ENCODE measurements around the gene SURF2. TPM values are rescaled to one million over a fixed set of nuclear protein-coding genes. Genes with fewer than 3 reads are reported as not detected.
"Not testable (repeated sequence)": the region's sequence is repeated elsewhere in the genome, so short reads cannot be mapped to it uniquely, and the experiment has no call there.

Gene SURF2
- total and polyA plus RNA-seq, 2 donors (not counting 3 experiments of a cell fraction or from before 2014, with no cell fraction given): 10.6 to 14.2 TPM

DNA sequence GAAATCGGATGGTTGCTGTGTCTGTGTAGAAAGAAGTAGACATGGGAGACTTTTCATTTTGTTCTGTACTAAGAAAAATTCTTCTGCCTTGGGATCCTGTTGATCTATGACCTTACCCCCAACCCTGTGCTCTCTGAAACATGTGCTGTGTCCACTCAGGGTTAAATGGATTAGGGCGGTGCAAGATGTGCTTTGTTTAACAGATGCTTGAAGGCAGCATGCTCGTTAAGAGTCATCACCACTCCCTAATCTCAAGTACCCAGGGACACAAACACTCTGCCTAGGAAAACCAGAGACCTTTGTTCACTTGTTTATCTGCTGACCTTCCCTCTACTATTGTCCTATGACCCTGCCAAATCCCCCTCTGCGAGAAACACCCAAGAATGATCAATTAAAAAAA, 35.1 kb downstream of the SURF2 start:
- BruUV-seq (replicated peaks); H3K9me3 ChIP-seq (replicated peaks; ENCODE audit: control insufficient read depth, insufficient read depth, low read length); H3K27ac ChIP-seq (ENCODE audit: insufficient read depth, low read depth, low read length); POLR2A ChIA-PET; H3K4me3 ChIP-seq (replicated peaks in 1 of 3; ENCODE audit: insufficient read depth in 1 of 3, low read depth in 1 of 3, low read length in 3 of 3); DNase-seq (ENCODE audit: low read depth, low spot score); H3K36me3 ChIP-seq (ENCODE audit: control insufficient read depth in 2 of 2, extremely low read depth in 1 of 2, insufficient read depth in 2 of 2, low read length in 2 of 2); H4K20me1 ChIP-seq (replicated peaks; ENCODE audit: control insufficient read depth, extremely low read depth, insufficient read depth, low read length); H3K9me1 ChIP-seq (replicated peaks; ENCODE audit: control insufficient read depth, extremely low read depth, insufficient read depth, low read length); H3K4me1 ChIP-seq (ENCODE audit: control insufficient read depth, extremely low read depth, insufficient read depth, low read length); H2AFZ ChIP-seq (ENCODE audit: low read depth, low read length); CTCF ChIA-PET; H3K79me2 ChIP-seq (ENCODE audit: control insufficient read depth, insufficient read depth, low read length); H3K4me2 ChIP-seq (ENCODE audit: insufficient read depth, low read length); H3K27me3 ChIP-seq (ENCODE audit: control insufficient read depth in 2 of 2, insufficient read depth in 2 of 2, low read length in 2 of 2); FAIRE-seq; intact Hi-C loops (cut with micrococcal nuclease); dilution Hi-C loops (cut with MboI; ENCODE audit: extremely low pct_ligation_motif_present, low sequenced_read_pairs); H3K9ac ChIP-seq (replicated peaks; ENCODE audit: extremely low read depth, insufficient read depth, low read length): not testable (repeated sequence)

DNA sequence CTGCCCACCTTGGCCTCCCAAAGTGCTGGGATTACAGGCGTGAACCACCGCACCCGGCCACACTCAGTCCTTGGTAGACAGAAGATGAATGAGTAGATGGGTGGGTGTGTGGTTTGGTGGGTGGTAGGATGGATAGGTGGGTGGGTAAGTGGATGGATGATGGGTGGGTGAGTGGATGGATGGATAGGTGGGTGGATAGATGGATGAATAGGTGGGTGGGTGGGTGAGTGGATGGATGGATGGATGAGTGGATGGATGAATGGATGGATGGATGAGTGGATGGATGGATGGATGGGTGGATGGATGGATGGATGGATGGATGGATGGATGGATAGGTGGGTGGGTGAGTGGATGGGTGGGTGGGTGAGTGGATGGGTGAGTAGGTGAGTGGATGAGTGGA, 36.0 kb downstream of the SURF2 start:
- CTCF ChIA-PET; H4K20me1 ChIP-seq (replicated peaks; ENCODE audit: control insufficient read depth, extremely low read depth, insufficient read depth, low read length); DNase-seq (ENCODE audit: low read depth, low spot score); H3K4me1 ChIP-seq (ENCODE audit: control insufficient read depth, extremely low read depth, insufficient read depth, low read length); H3K27ac ChIP-seq (ENCODE audit: insufficient read depth, low read depth, low read length); H3K9me3 ChIP-seq (replicated peaks; ENCODE audit: control insufficient read depth, insufficient read depth, low read length); POLR2A ChIA-PET; FAIRE-seq; H3K9ac ChIP-seq (replicated peaks; ENCODE audit: extremely low read depth, insufficient read depth, low read length); dilution Hi-C loops (cut with MboI; ENCODE audit: extremely low pct_ligation_motif_present, low sequenced_read_pairs); H3K27me3 ChIP-seq (ENCODE audit: control insufficient read depth in 2 of 2, insufficient read depth in 2 of 2, low read length in 2 of 2); H3K9me1 ChIP-seq (replicated peaks; ENCODE audit: control insufficient read depth, extremely low read depth, insufficient read depth, low read length); intact Hi-C loops (cut with micrococcal nuclease); H2AFZ ChIP-seq (ENCODE audit: low read depth, low read length); H3K79me2 ChIP-seq (ENCODE audit: control insufficient read depth, insufficient read depth, low read length); H3K36me3 ChIP-seq (ENCODE audit: control insufficient read depth in 2 of 2, extremely low read depth in 1 of 2, insufficient read depth in 2 of 2, low read length in 2 of 2); H3K4me3 ChIP-seq (replicated peaks in 1 of 3; ENCODE audit: insufficient read depth in 1 of 3, low read depth in 1 of 3, low read length in 3 of 3); BruUV-seq (replicated peaks); H3K4me2 ChIP-seq (ENCODE audit: insufficient read depth, low read length): not testable (repeated sequence)

GRCh38 chr9:133393399-133393798, 37.0 kb downstream of the SURF2 start:
- Histone ChIP-seq H3K79me2 (ENCODE audit: control insufficient read depth, insufficient read depth, low read length) (no peaks in the 10 kb centered on the region), H3K4me1 (ENCODE audit: control insufficient read depth, extremely low read depth, insufficient read depth, low read length) (no peaks in the 10 kb centered on the region), H2AFZ (ENCODE audit: low read depth, low read length) (no peak overlapping the region), H4K20me1 (replicated peaks; ENCODE audit: control insufficient read depth, extremely low read depth, insufficient read depth, low read length) (no peaks in the 10 kb centered on the region), H3K4me3 (replicated peaks in 1 of 3; ENCODE audit: insufficient read depth in 1 of 3, low read depth in 1 of 3, low read length in 3 of 3) (no peak overlapping the region), H3K27ac (ENCODE audit: insufficient read depth, low read depth, low read length) (no peak overlapping the region), H3K4me2 (ENCODE audit: insufficient read depth, low read length) (no peak overlapping the region), H3K27me3 (ENCODE audit: control insufficient read depth in 2 of 2, insufficient read depth in 2 of 2, low read length in 2 of 2) (peaks cover 0 to 3% of the 10 kb centered on the region in 2 experiments), H3K9ac (replicated peaks; ENCODE audit: extremely low read depth, insufficient read depth, low read length) (no peak overlapping the region), H3K36me3 (ENCODE audit: control insufficient read depth in 2 of 2, extremely low read depth in 1 of 2, insufficient read depth in 2 of 2, low read length in 2 of 2) (no peaks in the 10 kb centered on the region), H3K9me3 (replicated peaks; ENCODE audit: control insufficient read depth, insufficient read depth, low read length) (no peaks in the 10 kb centered on the region), H3K9me1 (replicated peaks; ENCODE audit: control insufficient read depth, extremely low read depth, insufficient read depth, low read length) (no peaks in the 10 kb centered on the region)
- DNase-seq (ENCODE audit: low read depth, low spot score) (no peak), FAIRE-seq (no peak)
- no peak for TF ChIP-seq POLR2AphosphoS5 (IDR thresholded peaks at IDR 0.05; ENCODE audit: insufficient read depth, low read depth, low read length)
- no peak for TF ChIP-seq MAX (IDR thresholded peaks at IDR 0.05; ENCODE audit: insufficient read depth, insufficient read length)
- TF ChIP-seq GATA2 (IDR thresholded peaks at IDR 0.05; ENCODE audit: insufficient read depth, insufficient read length, low read depth, low read length): no peak
- no peak for TF ChIP-seq MYC (IDR thresholded peaks at IDR 0.05; ENCODE audit: low read depth, low read length)
- no peak for TF ChIP-seq JUN (IDR thresholded peaks at IDR 0.05; ENCODE audit: borderline replicate concordance, insufficient read depth, insufficient read length, low read depth)
- TF ChIP-seq POLR2A (IDR thresholded peaks at IDR 0.05; ENCODE audit: low read depth, low read length): no peak
- TF ChIP-seq CTCF (IDR thresholded peaks at IDR 0.05; ENCODE audit: extremely low read depth in 1 of 2, insufficient read depth in 1 of 2, low read depth in 1 of 2, low read length in 2 of 2): no peak
- no peak for TF ChIP-seq FOS (IDR thresholded peaks at IDR 0.05; ENCODE audit: borderline replicate concordance, insufficient read depth, low read length)
- dilution Hi-C loops (cut with MboI; ENCODE audit: extremely low pct_ligation_motif_present, low sequenced_read_pairs): no loop called here
- ChIA-PET CTCF (no interaction called here), POLR2A (no interaction called here)
- no TSS peak for BruUV-seq (replicated peaks)
- intact Hi-C loops (cut with micrococcal nuclease): no loop called here
